K562 (cell line): ENCODE measurements around the gene JAG2. TPM values are rescaled to one million over a fixed set of nuclear protein-coding genes. Genes with fewer than 3 reads are reported as not detected.

ENCODE experiments used
- ATAC-seq: fragments of 200-7000 bp; cut with Tn5 transposase; 3 replicates; pipeline ENCODE4 v1.9.1; 2020; ENCODE audit warnings: moderate library complexity
- BruUV-seq: library from RNA; stranded (reverse); fragments of 400-500 nt; replicated peaks from 2 replicates; lab custom pipeline; 2021; lab: Mats Ljungman, UMichigan
- CTCF ChIA-PET: fragments of 300-600 bp; formaldehyde crosslinking; extraction: SDS; loops from one replicate; lab custom pipeline; 2021; ENCODE audit warnings: low intra/inter-chr PET ratio; lab: Yijun Ruan, JAX
- POLR2A ChIA-PET: fragments of 300-600, 350-650 bp; sonication (Branson Sonifier 250); formaldehyde crosslinking; extraction: SDS; loops from one replicate; lab custom pipeline; 2021; ENCODE audit warnings: antibody characterized with exemption, inconsistent platforms; lab: Yijun Ruan, JAX
- DNase-seq, 4 experiments: peaks; one replicate each; pipeline versions ENCODE4 v3.0.0 to v3.0.0-alpha.2; 2011 to 2018; ENCODE audit warnings: low spot score in 3 of 4, mixed read lengths in 3 of 4; ENCODE audit errors: extremely low read depth in 1 of 4
- FAIRE-seq: peaks from 2 replicates; lab custom pipeline; 2011; peaks lifted over from hg19 to GRCh38; lab: Jason Lieb, UNC
- H2AFZ ChIP-seq: 2 replicates; pipeline ENCODE4 v1.6.0; 2011; ENCODE audit warnings: low read depth, low read length, control low read depth, inconsistent platforms
- H3K27ac ChIP-seq: fragments of 200-600 bp; 3 replicates; pipeline ENCODE4 v1.8.0; 2011; ENCODE audit warnings: low read depth, mild to moderate bottlenecking, control low read depth, inconsistent platforms, low read length, moderate library complexity, mixed read lengths; ENCODE audit errors: extremely low read depth
- H3K27me3 ChIP-seq, 2 experiments: fragments of 300-600 bp in 1 of 2; 2 replicates in 1 of 2; 3 replicates in 1 of 2; pipeline versions ENCODE4 v1.6.0 to v1.8.0; 2011; ENCODE audit warnings: inconsistent platforms in 2 of 2, low read length in 2 of 2, mild to moderate bottlenecking in 1 of 2, mixed read lengths in 1 of 2, moderate library complexity in 1 of 2; ENCODE audit not compliant: control insufficient read depth in 2 of 2, insufficient read depth in 2 of 2
- H3K36me3 ChIP-seq: fragments of 300-600 bp; 3 replicates; pipeline ENCODE4 v1.8.0; 2011; ENCODE audit warnings: mild to moderate bottlenecking, low read length, inconsistent platforms; ENCODE audit not compliant: control insufficient read depth, insufficient read depth
- H3K4me1 ChIP-seq, 2 experiments: fragments of 200-600 bp in 1 of 2; replicated peaks in 1 of 2; 2 replicates in 1 of 2; 3 replicates in 1 of 2; pipeline versions ENCODE4 v1.5.1 to v1.8.0; 2011; ENCODE audit warnings: inconsistent platforms in 2 of 2, low read length in 2 of 2, mild to moderate bottlenecking in 1 of 2, mixed read lengths in 1 of 2, moderate library complexity in 1 of 2; ENCODE audit not compliant: control insufficient read depth in 2 of 2, insufficient read depth in 2 of 2
- H3K4me2 ChIP-seq: 2 replicates; pipeline ENCODE4 v1.6.1; 2011; ENCODE audit warnings: low read length, control low read depth, inconsistent platforms, mixed read lengths; ENCODE audit not compliant: insufficient read depth
- H3K4me3 ChIP-seq: fragments of 200-600 bp; sonication (generic), shearing (Covaris generic); 2 replicates; pipeline ENCODE4 v1.5.1; 2016; ENCODE audit warnings: control low read depth, inconsistent platforms
- H3K79me2 ChIP-seq: fragments of 200-600 bp; 3 replicates; pipeline ENCODE4 v1.8.0; 2011; ENCODE audit warnings: low read length, inconsistent platforms; ENCODE audit not compliant: control insufficient read depth, insufficient read depth
- H3K9ac ChIP-seq, 2 experiments: 2 replicates each; pipeline versions ENCODE4 v1.6.0 to v1.6.1; 2011; ENCODE audit warnings: low read depth in 2 of 2, low read length in 2 of 2, control low read depth in 1 of 2, inconsistent platforms in 1 of 2, mild to moderate bottlenecking in 1 of 2, mixed read lengths in 1 of 2; ENCODE audit not compliant: insufficient read depth in 1 of 2
- H3K9me1 ChIP-seq: one replicate; pipeline ENCODE4 v1.6.0; 2011; ENCODE audit warnings: inconsistent platforms, mild to moderate bottlenecking, low read length, moderate library complexity; ENCODE audit not compliant: control insufficient read depth, insufficient read depth
- H3K9me3 ChIP-seq: replicated peaks from 2 replicates; pipeline ENCODE4 v1.5.1; 2011; ENCODE audit warnings: low read depth, low read length, inconsistent platforms; ENCODE audit not compliant: control insufficient read depth, insufficient read depth
- H4K20me1 ChIP-seq: replicated peaks from 2 replicates; pipeline ENCODE4 v1.6.1; 2011; ENCODE audit warnings: low read length, inconsistent platforms, mixed read lengths; ENCODE audit not compliant: control insufficient read depth, insufficient read depth
- MTA1 ChIP-seq: fragments of 450-650 bp; IDR thresholded peaks from 2 replicates; pipeline ENCODE4 v1.6.1; 2017; ENCODE audit warnings: borderline replicate concordance
- NBN ChIP-seq: fragments of 450-650 bp; IDR thresholded peaks from 2 replicates; pipeline ENCODE4 v1.6.1; 2016; ENCODE audit warnings: low read depth, mild to moderate bottlenecking
- PPARD ChIP-seq: fragments of 250-450 bp; sonication (Bioruptor Pico); IDR thresholded peaks from 2 replicates; pipeline ENCODE4 v1.8.0; 2022; ENCODE audit warnings: inconsistent platforms, mild to moderate bottlenecking, moderate library complexity
- RBM25 ChIP-seq: fragments of 200-400 bp; formaldehyde crosslinking; IDR thresholded peaks from 2 replicates; pipeline ENCODE4 v1.6.1; 2018; ENCODE audit warnings: low read length, low read depth, moderate library complexity; ENCODE audit not compliant: severe bottlenecking
- SLC30A9 ChIP-seq: fragments of 250-450 bp; sonication (Bioruptor Pico); IDR thresholded peaks from 2 replicates; pipeline ENCODE4 v1.8.0; 2022; ENCODE audit warnings: mild to moderate bottlenecking, moderate library complexity
- SMAD3 ChIP-seq: fragments of 450-650 bp; formaldehyde crosslinking; conservative IDR thresholded peaks from 2 replicates; pipeline ENCODE4 v1.4.0; 2020; ENCODE audit warnings: mild to moderate bottlenecking
- TRIM28 ChIP-seq: fragments of 450-650 bp; IDR thresholded peaks from 2 replicates; pipeline ENCODE4 v1.6.1; 2017
- ZNF212 ChIP-seq: fragments of 450-650 bp; formaldehyde crosslinking; IDR thresholded peaks from 2 replicates; pipeline ENCODE4 v1.4.0; 2020; ENCODE audit warnings: mild to moderate bottlenecking
- ZNF778 ChIP-seq: fragments of 450-650 bp; formaldehyde crosslinking; IDR thresholded peaks from 2 replicates; pipeline ENCODE4 v1.4.0; 2020; ENCODE audit warnings: mild to moderate bottlenecking, moderate library complexity
- WGBS: fragments of 100-300 bp; shearing (Covaris generic); methylation state at CpG from one replicate; pipeline ENCODE4 v1.1.6; 2016; ENCODE audit warnings: low coverage, mixed read lengths; ENCODE audit not compliant: insufficient coverage; ENCODE audit errors: missing lambda C conversion rate; 5-methylcytosine and 5-hydroxymethylcytosine counted together
- in situ Hi-C: fragments of 300-500 bp; cut with MboI; formaldehyde crosslinking; loops from 4 replicates; pipeline ENCODE4 v1.15.0; 2018; ENCODE audit warnings: inconsistent platforms, mixed read lengths
- intact Hi-C: fragments of 100-400 bp; cut with micrococcal nuclease; formaldehyde crosslinking; loops from 2 replicates; pipeline ENCODE4 v1.14.2; 2022
- polyA plus RNA-seq, 8 experiments: library from polyadenylated mRNA; depleted of rRNA in 4 of 8; stranded (reverse) in 5 of 8; unstranded in 3 of 8; fragments of >200 nt; fragmentation: Nextera tagmentation in 2 of 8; fragmentation: Illumina TruSeq in 1 of 8; extraction: Ambion mirVana in 2 of 8; extraction: Trizol in 1 of 8; gene quantifications; 2 replicates each; pipeline versions ENCODE4 v1.2.1 to v1.2.3, GENCODE V29; 2011 to 2014; ENCODE audit warnings: inconsistent platforms in 1 of 8, missing spikeins in 1 of 8
- total RNA-seq, 7 experiments: library from RNA; depleted of rRNA in 6 of 7; stranded (reverse); fragments of >200 nt in 6 of 7; fragmentation: Illumina TruSeq in 2 of 7; extraction: Trizol in 2 of 7; gene quantifications; 2 replicates each; pipeline versions ENCODE4 v1.2.1 to v1.2.3, GENCODE V29; 2011 to 2021; ENCODE audit warnings: low replicate concordance in 1 of 7
- TF ChIP-seq, protein P1 (sequence below): conservative IDR thresholded peaks from 2 replicates; pipeline ENCODE4 v1.6.1; 2011; ENCODE audit warnings: low read depth, mild to moderate bottlenecking, low read length; ENCODE audit not compliant: control insufficient read depth
- TF ChIP-seq, protein P2 (sequence below): IDR thresholded peaks from 2 replicates; pipeline ENCODE4 v1.6.1; 2014; ENCODE audit warnings: antibody characterized with exemption

Gene JAG2
- total and polyA plus RNA-seq, 9 of the 15 experiments (the other 6 are each of a cell fraction or from before 2014, with no cell fraction given): 0.25 to 48.4 (median 8.6) TPM

DNA sequence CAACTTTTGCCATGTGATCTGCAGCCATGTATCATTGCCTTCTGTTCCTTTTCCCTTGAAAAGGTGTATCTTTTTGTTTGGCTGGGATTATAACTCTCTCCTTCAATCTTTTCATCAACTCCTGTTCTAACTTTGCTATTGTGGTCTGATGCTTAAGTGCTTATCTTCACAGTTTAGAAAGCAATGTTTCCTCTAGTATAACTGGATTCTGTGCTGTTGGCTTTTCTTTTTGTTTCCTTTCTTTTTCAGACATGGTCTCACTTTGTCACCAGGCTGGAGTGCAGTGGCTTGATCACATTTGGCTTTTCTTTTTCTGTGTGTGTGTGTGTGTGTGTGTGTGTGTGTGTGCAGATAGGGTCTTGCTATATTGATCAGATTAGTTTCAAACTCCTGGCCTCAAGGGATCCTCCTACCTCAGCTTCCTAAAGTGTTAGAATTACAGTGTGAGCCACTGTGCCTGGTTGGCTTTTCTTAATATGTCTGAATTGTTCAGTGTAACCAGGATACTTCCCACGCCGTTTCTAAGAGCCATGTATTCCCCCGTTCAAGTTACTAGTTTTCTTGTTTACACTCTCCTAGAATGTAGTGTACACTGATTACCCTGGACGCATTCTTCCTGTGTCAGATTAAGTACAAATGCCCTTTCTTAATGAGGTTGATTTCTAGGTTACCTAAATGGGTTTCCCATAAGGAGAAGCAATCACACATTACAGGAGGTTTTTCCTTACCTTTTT, 35.5 kb downstream of the JAG2 start (continued):
- TF ChIP-seq MTA1: no peak

DNA sequence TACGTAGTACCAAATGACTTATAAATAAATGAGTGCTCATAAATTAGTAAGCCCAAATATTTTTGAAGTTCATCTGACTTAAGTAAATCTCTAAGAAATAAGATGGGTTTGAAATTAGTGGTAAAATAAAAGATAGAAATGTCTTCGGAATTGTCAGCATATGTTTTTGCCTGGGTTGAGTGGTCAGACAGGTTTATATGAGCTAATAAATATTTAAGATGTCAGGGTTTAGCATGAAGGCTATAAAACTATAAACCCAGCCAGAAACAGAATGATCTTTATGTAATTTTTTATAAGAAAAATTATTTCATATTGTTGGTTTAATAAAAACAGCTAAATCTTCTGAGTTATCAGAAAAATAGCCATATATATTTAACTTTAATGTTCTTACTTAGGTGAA, 37.3 kb downstream of the JAG2 start:
- Histone ChIP-seq H3K27me3 (peaks cover 6 to 14% of the 10 kb centered on the region in 2 experiments; a peak in 3 of 5 replicates), H2AFZ (no peak overlapping the region), H3K9me1 (no peaks in the 10 kb centered on the region), H3K27ac (no peak overlapping the region), H3K9ac (no peak overlapping the region), H3K4me1 (peaks cover 0 to 1% of the 10 kb centered on the region in 2 experiments; a peak in 1 of 5 replicates), H4K20me1 (no peaks in the 10 kb centered on the region), H3K9me3 (no peaks in the 10 kb centered on the region), H3K4me3 (no peak overlapping the region), H3K79me2 (no peaks in the 10 kb centered on the region), H3K36me3 (no peaks in the 10 kb centered on the region), H3K4me2 (no peak overlapping the region)
- FAIRE-seq (no peak), DNase-seq (no peak), ATAC-seq (no peak)
- WGBS: 13% methylated on average over 2 of the region's 2 CpGs
- intact Hi-C loops: no loop called here
- BruUV-seq: no TSS peak
- CTCF ChIA-PET: interaction anchor here (0.7 kb wide), 1 partner anchor 85 kb away, joined by 3 read pairs; no protein-coding TSS in a partner anchor
- TF ChIP-seq SLC30A9 (CRISPR knock-in tag) (no peak), TRIM28 (peak; percentile 73; the same call in 1 of the 2 replicates)
- in situ Hi-C loops: no loop called here
- POLR2A ChIA-PET: no interaction called here

DNA sequence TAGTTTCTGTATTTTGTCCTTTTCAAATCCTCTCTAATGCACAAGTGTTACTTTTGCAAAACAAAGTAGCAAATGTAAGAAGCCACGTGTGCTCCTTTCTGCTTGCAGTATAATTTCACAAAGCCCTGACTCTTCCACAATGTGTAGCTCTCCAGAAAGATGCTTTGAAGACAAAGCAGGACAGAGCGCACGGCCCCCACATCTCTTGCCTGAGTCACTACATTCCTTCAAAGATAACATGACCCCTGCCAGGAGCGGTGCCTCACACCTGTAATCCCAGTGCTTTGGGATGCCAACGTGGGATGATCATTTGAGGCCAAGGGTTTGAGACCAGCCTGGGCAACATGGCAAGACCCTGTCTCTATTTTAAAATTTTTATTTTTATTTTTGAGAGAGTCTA, 40.5 kb downstream of the JAG2 start:
- Histone ChIP-seq H3K9ac (no peak overlapping the region), H4K20me1 (no peaks in the 10 kb centered on the region), H3K79me2 (no peaks in the 10 kb centered on the region), H2AFZ (no peak overlapping the region), H3K9me1 (no peaks in the 10 kb centered on the region), H3K27me3 (peaks cover 9 to 37% of the 10 kb centered on the region in 2 experiments; a peak in 4 of 5 replicates), H3K27ac (no peak overlapping the region), H3K4me3 (no peak overlapping the region), H3K9me3 (no peaks in the 10 kb centered on the region), H3K4me1 (no peaks in the 10 kb centered on the region), H3K4me2 (no peak overlapping the region), H3K36me3 (no peaks in the 10 kb centered on the region)
- ATAC-seq (no peak), FAIRE-seq (no peak), DNase-seq (no peak)
- BruUV-seq: no TSS peak
- ChIA-PET POLR2A (interaction anchor here (0.6 to 0.7 kb wide), 2 partner anchors 13 to 19 kb away, joined by 3 read pairs; no protein-coding TSS in a partner anchor), CTCF (no interaction called here)
- 3% methylated on average over 5 of the region's 5 CpGs for WGBS
- intact Hi-C loops (no loop called here), in situ Hi-C loops (no loop called here)
- no peak for TF ChIP-seq ZNF778
- TF ChIP-seq, protein P1, sequence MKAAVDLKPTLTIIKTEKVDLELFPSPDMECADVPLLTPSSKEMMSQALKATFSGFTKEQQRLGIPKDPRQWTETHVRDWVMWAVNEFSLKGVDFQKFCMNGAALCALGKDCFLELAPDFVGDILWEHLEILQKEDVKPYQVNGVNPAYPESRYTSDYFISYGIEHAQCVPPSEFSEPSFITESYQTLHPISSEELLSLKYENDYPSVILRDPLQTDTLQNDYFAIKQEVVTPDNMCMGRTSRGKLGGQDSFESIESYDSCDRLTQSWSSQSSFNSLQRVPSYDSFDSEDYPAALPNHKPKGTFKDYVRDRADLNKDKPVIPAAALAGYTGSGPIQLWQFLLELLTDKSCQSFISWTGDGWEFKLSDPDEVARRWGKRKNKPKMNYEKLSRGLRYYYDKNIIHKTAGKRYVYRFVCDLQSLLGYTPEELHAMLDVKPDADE: no peak
- TF ChIP-seq, protein P2, sequence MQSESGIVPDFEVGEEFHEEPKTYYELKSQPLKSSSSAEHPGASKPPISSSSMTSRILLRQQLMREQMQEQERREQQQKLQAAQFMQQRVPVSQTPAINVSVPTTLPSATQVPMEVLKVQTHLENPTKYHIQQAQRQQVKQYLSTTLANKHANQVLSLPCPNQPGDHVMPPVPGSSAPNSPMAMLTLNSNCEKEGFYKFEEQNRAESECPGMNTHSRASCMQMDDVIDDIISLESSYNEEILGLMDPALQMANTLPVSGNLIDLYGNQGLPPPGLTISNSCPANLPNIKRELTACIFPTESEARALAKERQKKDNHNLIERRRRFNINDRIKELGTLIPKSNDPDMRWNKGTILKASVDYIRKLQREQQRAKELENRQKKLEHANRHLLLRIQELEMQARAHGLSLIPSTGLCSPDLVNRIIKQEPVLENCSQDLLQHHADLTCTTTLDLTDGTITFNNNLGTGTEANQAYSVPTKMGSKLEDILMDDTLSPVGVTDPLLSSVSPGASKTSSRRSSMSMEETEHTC: no peak
- no peak for TF ChIP-seq RBM25
- TF ChIP-seq ZNF212 (CRISPR knock-in tag): no peak
- TF ChIP-seq NBN: no peak
- TF ChIP-seq SMAD3 (CRISPR knock-in tag): no peak
- no peak for TF ChIP-seq PPARD (CRISPR knock-in tag)
